AG08396 (cell line): ENCODE results near the gene CSMD2.
A peak's percentile ranks its signal among the peaks of the same experiment; 100 is the strongest.

ENCODE experiments used
- DNase-seq: peaks from one replicate; pipeline ENCODE4 v3.0.0; 2012; ENCODE audit warnings: low spot score, mixed read lengths

The CSMD2 gene

DNA sequence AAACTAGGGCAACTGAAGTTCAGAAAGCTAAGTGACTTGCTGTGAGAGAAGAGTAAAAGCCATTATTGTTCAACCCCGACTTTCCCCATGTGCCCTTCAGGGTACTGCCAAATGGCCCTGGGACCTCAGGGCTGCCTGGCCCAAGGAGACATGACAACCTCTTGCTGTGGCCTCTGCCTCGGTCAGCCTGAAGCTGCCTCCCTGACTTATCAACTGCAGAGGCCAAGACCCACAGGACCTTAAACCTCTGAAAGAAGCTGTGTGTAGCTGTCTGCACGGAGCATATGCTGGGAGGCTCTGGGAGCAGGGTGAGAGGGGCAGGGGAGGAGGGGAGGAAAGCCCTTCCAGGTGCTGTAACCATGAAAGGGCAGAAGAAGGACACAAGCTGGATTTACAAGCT, 265.3 kb downstream of the CSMD2 start:
- no peak for DNase-seq

DNA sequence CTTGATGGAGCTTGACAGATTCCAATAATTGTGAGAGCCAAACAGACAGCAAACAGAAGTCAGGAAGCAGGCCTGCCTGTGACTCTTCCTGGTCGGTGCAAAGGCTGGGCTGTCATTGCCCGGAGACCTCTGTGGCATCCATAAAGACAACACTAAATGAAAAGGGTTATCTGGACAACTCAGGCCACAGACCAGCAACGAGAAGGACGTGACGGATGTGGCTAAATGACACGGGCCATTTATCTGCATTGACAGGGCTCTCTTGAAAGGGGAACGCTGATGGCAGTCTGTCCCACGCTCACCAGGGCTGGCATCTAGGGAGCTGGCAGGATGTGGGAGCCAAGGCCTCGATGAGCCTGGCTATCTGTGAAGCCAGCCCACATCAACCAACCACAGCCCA, 266.1 kb downstream of the CSMD2 start:
- no peak for DNase-seq

DNA sequence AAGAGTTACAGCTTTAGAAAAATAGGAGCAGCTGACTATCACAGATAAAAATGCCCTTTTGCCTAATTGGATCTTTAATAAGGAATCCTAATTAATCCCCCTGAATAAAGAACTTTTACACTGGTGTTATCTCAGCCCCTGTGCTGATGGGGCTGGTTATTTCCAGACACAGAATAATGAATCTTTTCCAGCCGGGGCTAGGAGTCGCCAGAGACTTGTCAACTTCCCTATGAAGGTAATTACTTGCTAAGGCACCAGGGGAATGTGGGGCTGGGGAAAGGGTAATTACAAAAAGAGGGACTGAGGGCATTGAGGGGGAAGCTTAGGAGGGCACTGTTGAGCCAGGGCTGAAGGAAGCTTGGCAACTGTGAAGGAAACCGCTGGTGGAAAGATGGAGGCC, 266.6 kb downstream of the CSMD2 start:
- DNase-seq: no peak

DNA sequence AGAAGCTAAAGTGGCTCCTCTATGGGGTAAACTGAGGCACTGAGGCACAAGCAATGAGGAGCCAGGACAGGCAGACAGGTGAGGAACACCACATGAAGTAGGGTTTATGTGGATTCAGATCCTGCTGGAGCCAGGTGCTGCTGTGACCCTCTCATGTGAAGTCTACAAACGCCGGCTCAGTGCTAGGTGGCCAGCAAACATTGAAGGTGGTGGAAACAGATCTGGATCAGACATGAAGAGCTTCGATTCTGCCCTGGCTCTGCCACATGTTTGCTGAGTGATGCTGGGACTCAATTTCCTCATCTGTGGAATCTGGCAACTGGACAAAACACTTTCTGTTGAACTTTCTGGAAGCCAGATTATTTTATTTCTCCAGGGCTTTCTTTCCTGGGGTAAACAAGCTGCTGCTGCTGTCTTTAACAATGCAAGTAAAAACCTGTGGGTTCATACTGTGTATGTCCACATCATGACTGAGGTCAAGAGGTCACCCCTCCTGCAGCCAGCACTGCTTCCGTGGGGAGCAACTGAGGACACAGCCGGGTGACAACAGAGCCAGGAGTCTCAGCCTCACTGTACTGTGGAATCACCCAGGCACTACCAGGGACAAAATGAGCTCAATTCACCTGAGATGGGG, 267.8 kb downstream of the CSMD2 start:
- DNase-seq: no peak

DNA sequence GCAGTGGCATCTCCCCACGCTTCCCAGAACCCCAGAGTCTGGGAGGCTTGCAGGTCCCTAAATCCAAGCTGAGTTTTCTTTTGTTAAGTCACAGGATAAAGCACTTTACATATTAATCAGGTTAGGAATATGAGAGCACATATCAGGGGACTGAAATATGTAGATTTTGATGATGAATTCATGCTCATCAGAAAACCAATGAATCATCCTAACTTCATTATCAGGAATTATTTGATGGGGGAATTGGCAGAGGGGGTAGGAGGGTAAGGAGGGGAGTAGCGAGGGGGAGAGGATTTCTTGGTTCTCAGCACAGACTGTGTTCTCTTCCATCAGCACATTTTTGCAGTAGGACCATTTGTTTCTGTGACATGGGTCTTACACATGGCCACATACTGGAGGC, 269.1 kb downstream of the CSMD2 start:
- no peak for DNase-seq

DNA sequence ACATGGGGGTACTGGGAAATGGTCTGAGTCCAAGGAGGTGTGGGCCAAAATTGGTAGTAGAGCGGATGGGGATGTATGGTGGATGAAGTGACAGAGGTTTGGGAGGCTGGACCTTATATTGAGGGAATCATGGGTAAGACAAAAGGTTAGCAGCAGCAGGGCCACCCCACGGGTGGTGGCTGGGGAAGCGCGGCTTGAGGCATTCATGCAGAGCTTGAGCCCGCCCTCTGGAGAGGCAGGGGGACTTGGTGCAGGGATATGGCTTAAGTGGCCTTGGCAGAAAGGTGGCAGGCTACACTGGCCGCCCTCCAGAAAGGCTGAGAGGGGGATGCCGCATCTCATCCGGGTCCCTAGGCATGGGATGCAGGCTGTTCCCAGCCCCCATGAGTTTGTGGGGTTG, 269.6 kb downstream of the CSMD2 start:
- DNase-seq: no peak

DNA sequence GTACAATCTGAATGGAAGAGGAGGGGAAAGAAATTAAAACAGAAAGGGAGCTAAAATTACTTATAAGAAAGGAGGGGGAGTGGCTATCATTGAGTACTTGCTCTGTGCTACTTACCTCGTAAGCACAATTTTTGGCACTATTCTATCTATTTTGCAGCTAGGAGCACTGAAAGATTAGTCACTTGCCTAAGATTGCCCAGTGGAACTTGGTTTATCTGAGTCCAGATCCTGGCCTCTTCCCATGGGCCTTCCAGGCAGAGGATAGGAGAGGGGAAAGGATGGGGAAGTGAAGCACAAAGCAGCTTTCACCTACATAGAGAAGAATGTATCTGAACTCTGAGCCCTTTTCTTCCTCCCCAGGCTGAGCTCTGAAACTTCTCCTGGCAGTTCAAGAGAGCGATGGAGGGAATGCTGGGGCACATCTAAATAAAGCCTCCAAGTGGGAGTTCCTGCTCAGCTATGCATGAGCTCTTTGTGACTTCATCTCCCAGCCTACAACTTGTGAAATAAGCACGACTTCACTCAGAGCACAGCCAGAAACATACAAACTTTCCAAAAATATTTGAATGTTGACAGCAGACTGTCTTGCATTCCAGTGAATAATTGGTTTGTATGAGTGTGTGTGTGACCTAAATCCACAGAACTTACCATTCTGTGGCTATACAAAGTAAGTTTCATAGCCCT, 271.7 kb downstream of the CSMD2 start:
- DNase-seq: peak; percentile 76

DNA sequence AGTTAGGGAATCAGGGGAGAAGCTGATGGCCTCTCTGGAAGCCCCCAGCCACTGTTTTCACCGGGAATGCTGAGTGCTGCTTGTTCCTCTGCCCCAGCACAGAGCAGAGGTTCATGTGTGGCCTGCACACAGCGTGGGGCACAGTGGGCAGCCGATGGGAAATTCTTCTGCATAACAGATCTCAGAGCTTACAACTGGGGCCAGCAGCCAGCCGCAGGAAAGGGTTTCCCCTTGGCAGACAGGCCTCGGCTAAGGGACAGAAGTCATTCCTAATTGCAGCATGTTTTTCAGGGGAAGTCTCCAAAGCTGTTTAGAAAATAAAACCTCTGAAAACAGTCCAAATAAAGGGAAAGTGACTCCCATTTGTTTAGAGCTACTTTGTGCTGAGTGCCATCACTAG, 278.5 kb downstream of the CSMD2 start:
- DNase-seq: no peak

DNA sequence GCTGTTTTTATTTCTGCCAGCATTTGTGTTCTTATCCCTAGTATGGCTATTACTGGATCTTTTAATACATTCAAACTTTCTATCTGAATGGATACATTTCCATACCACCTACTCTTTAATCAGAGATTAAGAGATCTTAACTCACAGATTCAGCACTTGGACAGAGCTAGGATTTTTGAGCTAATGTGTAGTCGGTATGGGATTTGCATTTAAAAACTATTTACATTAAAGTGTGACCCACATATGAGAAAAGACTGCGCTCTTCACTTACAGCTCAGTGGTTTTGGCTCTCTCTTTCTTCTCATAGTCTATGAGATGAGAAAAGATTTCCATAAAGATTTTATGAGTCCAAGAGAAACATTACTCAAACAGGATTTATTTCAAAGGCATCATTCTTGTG, 284.7 kb downstream of the CSMD2 start:
- DNase-seq: no peak

DNA sequence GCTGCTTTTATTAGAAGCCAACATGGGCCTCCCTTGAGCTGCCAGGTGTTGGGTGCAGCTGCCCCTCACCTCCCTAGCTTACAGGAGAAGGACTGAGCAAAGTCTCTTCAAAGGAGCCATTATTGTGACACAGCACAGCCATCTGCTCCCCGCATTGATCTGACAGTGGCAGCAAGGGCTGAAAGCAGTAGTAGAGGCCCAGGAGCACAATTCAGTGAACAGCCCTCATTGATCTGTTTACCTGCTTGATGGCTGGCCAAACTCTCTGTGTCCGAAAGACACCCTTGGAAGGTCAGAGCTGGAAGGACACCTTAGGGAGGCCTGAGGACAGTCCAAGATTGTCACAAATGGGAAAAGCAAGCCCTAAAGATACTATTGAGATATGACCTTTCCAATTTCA, 286.6 kb downstream of the CSMD2 start:
- DNase-seq: no peak

DNA sequence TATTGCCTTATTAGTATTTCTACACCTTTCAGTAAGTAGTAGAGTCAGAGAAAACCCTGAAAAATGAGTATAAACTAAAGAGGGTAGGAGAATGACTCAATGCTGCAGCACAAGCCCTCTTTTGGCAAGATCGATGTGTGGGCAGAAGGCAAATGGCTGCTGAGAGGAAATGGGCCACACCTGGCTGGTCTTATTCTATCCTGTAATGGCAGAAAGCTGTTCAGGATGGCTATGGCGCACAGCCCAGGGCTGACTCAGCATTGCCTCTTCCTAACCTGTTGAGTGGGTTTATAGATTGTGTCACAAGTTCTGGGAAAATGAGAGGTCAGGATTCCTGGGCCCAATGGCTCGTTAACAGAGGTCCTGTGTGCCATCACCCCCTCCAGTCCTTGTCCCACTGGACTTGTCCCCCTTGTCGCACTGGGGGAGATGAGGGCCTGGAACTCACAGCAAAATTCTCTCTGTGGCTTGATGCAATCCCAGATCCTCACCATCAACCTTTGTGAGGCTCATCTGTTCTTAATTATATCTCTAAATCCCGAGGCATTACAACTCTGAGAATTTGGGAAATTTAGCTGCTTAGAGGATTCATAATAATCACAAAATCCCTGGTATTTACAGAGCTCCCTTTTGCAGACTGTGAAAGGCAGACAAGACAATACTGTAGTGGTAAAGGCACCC, 287.9 kb downstream of the CSMD2 start:
- DNase-seq: peak; percentile 27

DNA sequence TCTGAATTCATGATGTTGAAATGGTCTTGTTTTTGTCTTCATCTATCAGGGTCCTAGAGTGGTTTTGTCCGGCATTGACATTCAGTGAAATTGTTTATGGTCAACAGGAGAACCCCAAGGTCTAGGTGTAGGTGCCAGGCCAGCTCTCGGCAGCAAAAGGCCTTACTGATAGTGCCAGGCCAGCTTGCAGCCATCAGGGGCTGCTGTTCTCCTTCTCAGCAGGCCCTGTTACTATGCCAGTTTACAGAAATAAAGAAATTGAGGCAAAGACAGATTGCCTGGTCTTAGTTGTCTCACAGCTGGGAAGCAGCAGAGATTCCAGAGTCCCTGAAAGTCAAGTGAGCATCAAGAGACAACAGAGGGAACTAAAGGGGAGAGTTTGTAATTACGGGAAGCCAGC, 289.2 kb downstream of the CSMD2 start:
- no peak for DNase-seq

DNA sequence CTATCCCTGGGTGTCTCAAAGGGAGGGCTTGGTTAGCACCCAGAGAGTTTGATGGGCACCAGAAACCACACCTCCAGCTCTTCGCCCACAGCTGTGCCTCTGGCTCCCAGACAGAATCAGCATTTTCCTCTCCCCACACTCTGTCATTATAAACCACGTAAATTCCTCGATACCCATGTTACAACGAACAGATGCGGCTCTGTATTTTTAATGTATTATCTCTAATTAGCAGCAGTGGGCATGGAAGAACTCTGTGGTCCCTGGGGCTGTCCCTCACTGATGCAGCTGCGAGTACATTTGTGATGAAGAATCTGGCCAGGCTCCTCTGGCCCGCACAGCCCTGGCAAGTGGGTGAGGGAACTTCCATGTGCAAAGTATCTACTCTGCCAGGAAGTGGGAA, 290.4 kb downstream of the CSMD2 start:
- no peak for DNase-seq

DNA sequence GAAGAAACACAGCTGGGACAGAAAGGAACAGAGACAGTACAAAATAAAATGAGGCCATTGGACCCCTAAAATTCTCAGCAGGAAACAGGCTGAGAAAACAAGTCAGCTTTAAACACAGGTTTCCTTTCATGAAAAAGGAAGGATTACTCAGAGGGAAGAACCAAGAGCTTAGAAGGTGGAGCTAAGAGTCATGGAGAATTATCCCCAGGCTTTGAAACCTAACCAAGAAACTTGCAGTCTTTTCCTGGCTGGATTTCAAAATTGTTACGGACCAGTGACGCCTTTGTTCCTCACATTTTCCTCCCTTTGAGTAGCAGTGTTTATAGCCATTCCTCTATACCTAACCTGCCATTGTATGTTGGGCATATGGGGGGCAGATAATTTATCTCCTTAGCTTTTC, 292.3 kb downstream of the CSMD2 start:
- DNase-seq: no peak

DNA sequence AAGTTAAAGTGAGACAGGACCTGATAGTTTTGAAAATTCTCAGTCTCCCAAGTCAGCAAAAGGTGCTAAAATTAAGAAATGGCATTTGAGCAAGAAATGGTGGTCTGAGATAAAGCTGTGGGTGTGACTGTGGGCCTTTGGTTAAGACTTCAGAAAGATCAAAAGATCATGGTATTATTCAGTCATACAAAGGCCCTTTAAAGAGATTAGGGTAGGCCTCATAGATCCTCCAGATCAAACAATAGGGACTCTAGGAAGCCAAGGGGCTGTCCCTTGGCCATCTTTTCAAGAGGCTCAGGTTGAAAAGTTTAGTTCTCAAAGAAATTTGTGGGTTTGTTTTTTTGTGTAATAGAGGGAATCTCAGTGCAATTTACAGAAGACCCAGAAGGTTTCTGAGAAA, 292.8 kb downstream of the CSMD2 start:
- no peak for DNase-seq

DNA sequence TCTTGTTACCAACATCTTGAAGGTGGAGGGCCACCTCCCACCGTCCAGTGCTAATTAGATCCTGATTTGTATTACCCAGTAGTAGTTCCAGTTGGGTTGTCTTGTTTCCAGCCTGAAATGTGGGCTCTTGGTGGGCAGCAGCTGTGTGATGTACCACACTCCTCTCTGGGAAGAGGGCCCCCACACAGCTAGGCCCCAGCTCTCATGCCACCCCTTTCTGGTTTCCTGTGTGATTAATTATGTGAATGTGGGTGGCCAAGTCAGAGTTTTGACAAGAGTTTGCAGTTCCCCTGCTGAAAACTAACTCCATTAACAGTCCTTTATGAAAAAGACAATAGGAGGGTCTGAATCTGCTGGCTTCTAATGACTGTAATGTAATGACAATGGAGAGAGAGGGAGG, 297.3 kb downstream of the CSMD2 start:
- no peak for DNase-seq

DNA sequence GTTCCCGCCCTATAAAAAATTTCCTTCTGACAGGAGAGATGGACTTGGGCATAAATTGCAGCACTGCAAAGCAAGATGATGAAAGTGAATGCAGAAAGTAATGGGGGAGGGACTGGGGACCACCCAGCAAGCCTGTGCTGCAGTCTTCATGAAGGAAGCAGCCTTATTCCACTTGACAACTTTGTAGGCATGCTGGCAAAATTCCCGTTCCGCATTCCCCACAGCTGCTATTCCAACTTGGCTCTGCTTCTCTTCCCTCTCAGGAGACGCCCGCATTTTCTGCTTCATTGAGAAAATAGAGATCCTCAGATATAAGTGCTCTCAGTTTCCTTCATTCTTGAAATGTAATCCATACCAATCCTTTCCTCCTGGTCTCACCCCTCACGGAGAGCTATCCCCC, 298.7 kb downstream of the CSMD2 start:
- DNase-seq: no peak

DNA sequence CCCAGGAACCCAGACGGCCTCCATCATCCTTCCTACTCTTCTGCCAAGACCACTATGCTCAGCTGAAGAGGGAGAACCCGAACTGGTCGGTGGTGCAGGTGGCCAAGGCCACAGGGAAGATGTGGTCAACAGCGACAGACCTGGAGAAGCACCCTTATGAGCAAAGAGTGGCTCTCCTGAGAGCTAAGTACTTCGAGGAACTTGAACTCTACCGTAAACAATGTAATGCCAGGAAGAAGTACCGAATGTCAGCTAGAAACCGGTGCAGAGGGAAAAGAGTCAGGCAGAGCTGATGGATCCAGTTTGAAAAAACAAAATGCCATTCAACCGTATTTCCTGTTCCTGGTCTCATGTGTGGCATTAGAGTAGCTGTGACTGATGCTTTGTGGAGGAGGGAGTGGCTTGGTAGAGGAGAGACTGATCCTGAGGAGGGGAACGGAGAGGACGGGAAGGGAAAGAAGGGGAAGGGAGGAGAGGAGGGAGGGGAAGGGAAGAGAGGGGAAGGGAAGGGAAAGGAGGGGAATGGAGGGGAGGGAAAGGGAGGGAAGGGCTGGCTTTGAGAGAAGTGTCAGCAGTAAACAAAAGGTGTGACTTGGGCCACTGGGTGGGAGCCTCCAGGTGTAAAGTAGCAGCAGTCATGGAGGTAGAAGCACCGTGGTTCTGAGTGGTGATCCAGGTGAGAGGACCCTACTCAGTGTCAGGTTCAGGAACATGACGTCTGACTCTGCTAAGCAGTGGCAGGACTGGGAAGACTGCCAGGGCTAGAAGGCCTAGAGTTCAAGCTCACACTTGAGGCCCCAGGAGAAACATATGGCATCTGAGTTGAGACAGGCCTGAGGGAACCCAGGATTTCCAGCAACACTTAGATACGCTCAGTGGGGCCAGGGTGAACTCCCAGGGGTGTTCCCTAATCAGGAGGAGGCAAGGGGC, 300.3 kb downstream of the CSMD2 start:
- DNase-seq: no peak

DNA sequence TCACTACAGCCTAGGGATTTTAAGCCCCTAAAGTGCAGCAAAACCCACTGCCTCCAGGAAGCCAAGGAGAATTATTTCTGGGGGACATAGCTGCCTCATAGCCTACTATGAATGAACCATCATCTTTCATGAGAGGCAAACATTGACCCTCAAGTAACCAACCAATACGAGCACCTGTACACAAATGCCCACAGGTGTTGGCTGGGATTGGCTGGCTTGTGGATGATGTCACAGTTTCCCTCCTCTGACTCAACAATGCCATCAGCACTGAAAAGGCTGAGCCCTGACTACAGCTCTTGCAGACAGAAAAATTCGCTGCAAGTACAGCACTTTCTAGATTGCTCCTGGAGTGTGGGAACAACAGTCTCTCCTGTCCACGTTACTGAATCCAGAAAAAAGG, 301.3 kb downstream of the CSMD2 start, which contains the start of gene HMGB4:
TSS of gene HMGB4 (plus strand) at position 301 of the 400 bp plus-strand sequence. CDS start 113 bp downstream, outside the sequence.
- DNase-seq: no peak

DNA sequence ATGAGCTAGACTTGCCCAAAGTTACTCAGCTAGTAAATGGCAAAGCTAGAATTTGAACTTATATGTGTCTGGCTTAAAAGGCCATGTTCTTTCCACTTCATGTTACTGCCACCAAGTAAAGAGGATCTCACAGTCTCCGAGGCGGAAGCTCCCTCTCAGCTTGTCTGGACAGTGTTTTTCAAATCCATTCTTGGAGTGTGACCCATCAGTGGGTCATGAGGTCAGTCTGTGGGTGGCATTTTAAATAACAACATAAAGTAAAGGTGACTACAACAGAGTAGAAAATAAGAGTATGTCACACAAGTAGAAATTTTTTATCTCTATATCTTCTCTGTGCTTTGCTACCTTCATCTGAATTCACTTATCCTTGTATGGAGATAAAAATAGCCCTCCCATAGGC, 304.4 kb downstream of the CSMD2 start:
- DNase-seq: peak; percentile 15

DNA sequence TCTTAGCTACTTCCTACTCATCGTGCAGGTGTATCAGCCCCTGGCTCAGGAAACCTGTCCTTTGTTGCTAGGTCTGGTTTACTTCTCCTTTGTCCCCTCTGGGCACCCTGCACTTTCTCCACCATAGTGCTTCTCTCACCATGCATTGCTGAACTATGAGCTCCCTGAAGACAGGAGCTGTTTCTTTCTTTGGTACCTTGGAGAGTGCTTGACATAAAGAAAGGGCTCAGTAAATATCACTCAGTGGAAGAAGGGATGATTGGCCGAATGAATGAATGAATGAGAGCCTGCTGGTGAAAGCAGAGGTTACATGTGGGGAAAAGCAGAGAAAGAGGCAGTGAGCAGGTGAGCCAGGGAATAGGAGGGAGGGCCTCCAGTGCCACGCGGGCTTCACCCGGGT, 310.9 kb downstream of the CSMD2 start:
- no peak for DNase-seq

DNA sequence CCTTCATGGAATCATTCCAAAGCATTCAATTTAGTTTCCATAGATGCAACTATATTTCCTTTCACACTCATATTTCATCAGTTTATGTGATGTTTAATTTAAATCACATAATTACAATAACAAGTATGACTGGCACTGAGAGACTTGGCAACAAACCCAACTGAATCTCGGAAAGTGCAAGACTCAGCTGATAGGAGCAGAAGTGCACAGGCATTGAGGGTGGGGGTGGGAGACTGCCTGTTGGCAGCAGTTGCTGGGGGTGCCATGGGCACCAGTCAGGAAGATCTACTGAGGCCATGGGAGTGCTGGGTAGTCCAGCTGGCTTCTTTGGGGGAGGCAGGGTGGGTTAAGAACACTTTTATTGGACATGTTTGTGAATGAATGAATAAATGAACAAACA, 311.6 kb downstream of the CSMD2 start:
- no peak for DNase-seq
